GF-D8 (cell line): ENCODE data around the gene PNP.
"Not testable (repeated sequence)": the region's sequence is repeated elsewhere in the genome, so short reads cannot be mapped to it uniquely, and the experiment has no call there.

Source experiments
- DNase-seq: peaks from one replicate; lab custom pipeline; 2025; lab: John Stamatoyannopoulos, UW

Gene PNP

GRCh38 chr14:20469242-20469889 is at the start of gene PNP:
PNP (plus strand) TSS chr14:20469406; CDS start chr14:20469525, 119 bp downstream.
- peak; percentile 60 for DNase-seq

- DNase-seq: no peak
These were observed 49.8 kb upstream of the PNP start for GRCh38 chr14:20419419-20419818.

GRCh38 chr14:20421267-20421666 is 47.9 kb upstream of the PNP start:
- DNase-seq: no peak

GRCh38 chr14:20422886-20423285 is 46.3 kb upstream of the PNP start:
- DNase-seq: no peak

- DNase-seq: no peak
These were observed 44.4 kb upstream of the PNP start for GRCh38 chr14:20424851-20425250.

- peak; percentile 74 for DNase-seq
These were observed 41.8 kb upstream of the PNP start for GRCh38 chr14:20427231-20428009.

- no peak for DNase-seq
These were observed 41.2 kb upstream of the PNP start for GRCh38 chr14:20428010-20428365.

- DNase-seq: no peak
These were observed 40.4 kb upstream of the PNP start for GRCh38 chr14:20428802-20429201.

- DNase-seq: no peak
These were observed 39.2 kb upstream of the PNP start for GRCh38 chr14:20429801-20430669.

GRCh38 chr14:20434701-20435581 is 34.3 kb upstream of the PNP start:
- no peak for DNase-seq

- DNase-seq: no peak
These were observed 33.4 kb upstream of the PNP start, which contains the start of gene KLHL33 for GRCh38 chr14:20435582-20436362. KLHL33 (minus strand) TSS chr14:20436166; CDS start chr14:20435811, 355 bp downstream.

GRCh38 chr14:20436363-20436755 is 32.8 kb upstream of the PNP start:
- no peak for DNase-seq

GRCh38 chr14:20438664-20439063 is 30.5 kb upstream of the PNP start:
- no peak for DNase-seq

GRCh38 chr14:20440465-20440864 is 28.7 kb upstream of the PNP start:
- DNase-seq: no peak

GRCh38 chr14:20440882-20441281 is 28.3 kb upstream of the PNP start:
- DNase-seq: peak; percentile 33

- no peak for DNase-seq
These were observed 27.7 kb upstream of the PNP start for GRCh38 chr14:20441461-20441860.

- not testable (repeated sequence) for DNase-seq
These were observed 25.6 kb upstream of the PNP start for GRCh38 chr14:20443650-20444049.

- no peak for DNase-seq
These were observed 22.3 kb upstream of the PNP start for GRCh38 chr14:20446889-20447288.

- not testable (repeated sequence) for DNase-seq
These were observed 16.4 kb upstream of the PNP start for GRCh38 chr14:20452831-20453230.

GRCh38 chr14:20454516-20455354 is 14.5 kb upstream of the PNP start, which contains the start of the genes APEX1 and OSGEP:
APEX1 (plus strand) TSS chr14:20455226; CDS start chr14:20455646, 420 bp downstream.
OSGEP (minus strand) TSS chr14:20454812; CDS start chr14:20454683, 129 bp downstream.
- peak; percentile 95 for DNase-seq
